ENCODE data around the gene TNNI3K.

Gene TNNI3K

GRCh38 chr1:74344387-74344786, 109.2 kb downstream of the TNNI3K start:
- Histone ChIP-seq H3K4me3 (ENCODE audit: low read length) (no peak overlapping the region), H3K4me1 (ENCODE audit: insufficient read depth, low read length) (no peaks in the 10 kb centered on the region), H3K27ac (ENCODE audit: low read depth, low read length) (no peak overlapping the region), H3K9me3 (ENCODE audit: insufficient read depth, low read depth, low read length) (no peaks in the 10 kb centered on the region), H3K36me3 (ENCODE audit: insufficient read depth, low read length) (no peaks in the 10 kb centered on the region), H3K9ac (ENCODE audit: low read depth, low read length) (no peak overlapping the region), H3K27me3 (ENCODE audit: insufficient read depth, low read length) (no peaks in the 10 kb centered on the region)
- WGBS, result 69% methylated on average over 1 of the region's 1 CpG

- Histone ChIP-seq H3K36me3 (ENCODE audit: insufficient read depth, low read length) (no peaks in the 10 kb centered on the region), H3K9ac (ENCODE audit: low read depth, low read length) (no peak overlapping the region), H3K9me3 (ENCODE audit: insufficient read depth, low read depth, low read length) (0 out of 2 replicates have a peak, but pooled peaks cover 3% of the 10 kb centered on the region), H3K4me1 (ENCODE audit: insufficient read depth, low read length) (no peaks in the 10 kb centered on the region), H3K4me3 (ENCODE audit: low read length) (no peak overlapping the region), H3K27ac (ENCODE audit: low read depth, low read length) (no peak overlapping the region), H3K27me3 (ENCODE audit: insufficient read depth, low read length) (no peaks in the 10 kb centered on the region)
- 83% methylated on average over 1 of the region's 1 CpG for WGBS
Observed at GRCh38 chr1:74356493-74356892, 121.3 kb downstream of the TNNI3K start.

GRCh38 chr1:74357150-74357549, 122.0 kb downstream of the TNNI3K start:
- Histone ChIP-seq H3K4me1 (ENCODE audit: insufficient read depth, low read length) (no peaks in the 10 kb centered on the region), H3K9ac (ENCODE audit: low read depth, low read length) (no peak overlapping the region), H3K36me3 (ENCODE audit: insufficient read depth, low read length) (no peaks in the 10 kb centered on the region), H3K27ac (ENCODE audit: low read depth, low read length) (no peak overlapping the region), H3K27me3 (ENCODE audit: insufficient read depth, low read length) (no peaks in the 10 kb centered on the region), H3K9me3 (ENCODE audit: insufficient read depth, low read depth, low read length) (0 out of 2 replicates have a peak, but pooled peaks cover 3% of the 10 kb centered on the region), H3K4me3 (ENCODE audit: low read length) (no peak overlapping the region)
- WGBS, result 94% methylated on average over 3 of the region's 3 CpGs

- Histone ChIP-seq H3K4me1 (ENCODE audit: insufficient read depth, low read length) (no peaks in the 10 kb centered on the region), H3K9ac (ENCODE audit: low read depth, low read length) (no peak overlapping the region), H3K36me3 (ENCODE audit: insufficient read depth, low read length) (no peaks in the 10 kb centered on the region), H3K27ac (ENCODE audit: low read depth, low read length) (no peak overlapping the region), H3K4me3 (ENCODE audit: low read length) (no peak overlapping the region), H3K9me3 (ENCODE audit: insufficient read depth, low read depth, low read length) (0 out of 2 replicates have a peak, but pooled peaks cover 3% of the 10 kb centered on the region), H3K27me3 (ENCODE audit: insufficient read depth, low read length) (no peaks in the 10 kb centered on the region)
- WGBS, result 96% methylated on average over 4 of the region's 4 CpGs
Observed at GRCh38 chr1:74357756-74358155, 122.6 kb downstream of the TNNI3K start.

- Histone ChIP-seq H3K36me3 (ENCODE audit: insufficient read depth, low read length) (no peaks in the 10 kb centered on the region), H3K27me3 (ENCODE audit: insufficient read depth, low read length) (no peaks in the 10 kb centered on the region), H3K27ac (ENCODE audit: low read depth, low read length) (no peak overlapping the region), H3K9ac (ENCODE audit: low read depth, low read length) (no peak overlapping the region), H3K4me3 (ENCODE audit: low read length) (no peak overlapping the region), H3K9me3 (ENCODE audit: insufficient read depth, low read depth, low read length) (no peaks in the 10 kb centered on the region), H3K4me1 (ENCODE audit: insufficient read depth, low read length) (no peaks in the 10 kb centered on the region)
- 100% methylated on average over 1 of the region's 1 CpG for WGBS
Observed at GRCh38 chr1:74362691-74363090, 127.5 kb downstream of the TNNI3K start.

- Histone ChIP-seq H3K36me3 (ENCODE audit: insufficient read depth, low read length) (no peaks in the 10 kb centered on the region), H3K9ac (ENCODE audit: low read depth, low read length) (no peak overlapping the region), H3K9me3 (ENCODE audit: insufficient read depth, low read depth, low read length) (no peaks in the 10 kb centered on the region), H3K4me1 (ENCODE audit: insufficient read depth, low read length) (no peaks in the 10 kb centered on the region; the same call in 1 of the 2 replicates), H3K4me3 (ENCODE audit: low read length) (no peak overlapping the region), H3K27me3 (ENCODE audit: insufficient read depth, low read length) (no peaks in the 10 kb centered on the region), H3K27ac (ENCODE audit: low read depth, low read length) (no peak overlapping the region)
- 86% methylated on average over 2 of the region's 2 CpGs for WGBS
Observed at GRCh38 chr1:74363220-74363619, 128.0 kb downstream of the TNNI3K start.

GRCh38 chr1:74367175-74367813, 132.1 kb downstream of the TNNI3K start:
- Histone ChIP-seq H3K36me3 (ENCODE audit: insufficient read depth, low read length) (no peaks in the 10 kb centered on the region), H3K27ac (ENCODE audit: low read depth, low read length) (no peak overlapping the region), H3K4me3 (ENCODE audit: low read length) (no peak overlapping the region), H3K9ac (ENCODE audit: low read depth, low read length) (no peak overlapping the region), H3K27me3 (ENCODE audit: insufficient read depth, low read length) (no peaks in the 10 kb centered on the region), H3K4me1 (ENCODE audit: insufficient read depth, low read length) (peaks cover 5% of the 10 kb centered on the region; the same call in 1 of the 2 replicates), H3K9me3 (ENCODE audit: insufficient read depth, low read depth, low read length) (no peaks in the 10 kb centered on the region)
- 100% methylated on average over 1 of the region's 1 CpG for WGBS

GRCh38 chr1:74368335-74368734, 133.1 kb downstream of the TNNI3K start:
- Histone ChIP-seq H3K9me3 (ENCODE audit: insufficient read depth, low read depth, low read length) (no peaks in the 10 kb centered on the region), H3K9ac (ENCODE audit: low read depth, low read length) (no peak overlapping the region), H3K27me3 (ENCODE audit: insufficient read depth, low read length) (no peaks in the 10 kb centered on the region), H3K4me1 (ENCODE audit: insufficient read depth, low read length) (peaks cover 5% of the 10 kb centered on the region; the same call in 1 of the 2 replicates), H3K27ac (ENCODE audit: low read depth, low read length) (no peak overlapping the region), H3K36me3 (ENCODE audit: insufficient read depth, low read length) (no peaks in the 10 kb centered on the region), H3K4me3 (ENCODE audit: low read length) (no peak overlapping the region)
- 91% methylated on average over 3 of the region's 3 CpGs for WGBS

GRCh38 chr1:74375376-74375775, 140.2 kb downstream of the TNNI3K start:
- no peak overlapping the region for H3K4me3 ChIP-seq (ENCODE audit: low read length)
- no peak overlapping the region for H3K9ac ChIP-seq (ENCODE audit: low read depth, low read length)
- no peaks in the 10 kb centered on the region for H3K4me1 ChIP-seq (ENCODE audit: insufficient read depth, low read length)
- H3K27ac ChIP-seq (ENCODE audit: low read depth, low read length), result no peak overlapping the region
- H3K36me3 ChIP-seq (ENCODE audit: insufficient read depth, low read length), result no peaks in the 10 kb centered on the region
- no peaks in the 10 kb centered on the region for H3K9me3 ChIP-seq (ENCODE audit: insufficient read depth, low read depth, low read length)
- no peaks in the 10 kb centered on the region for H3K27me3 ChIP-seq (ENCODE audit: insufficient read depth, low read length)

- 95% methylated on average over 9 of the region's 9 CpGs for WGBS
- no peak overlapping the region for H3K27ac ChIP-seq (ENCODE audit: low read depth, low read length)
- no peak overlapping the region for H3K4me3 ChIP-seq (ENCODE audit: low read length)
- H3K9me3 ChIP-seq (ENCODE audit: insufficient read depth, low read depth, low read length), result no peaks in the 10 kb centered on the region
- H3K27me3 ChIP-seq (ENCODE audit: insufficient read depth, low read length), result no peaks in the 10 kb centered on the region
- H3K4me1 ChIP-seq (ENCODE audit: insufficient read depth, low read length), result peaks cover 18% of the 10 kb centered on the region
- no peak overlapping the region for H3K9ac ChIP-seq (ENCODE audit: low read depth, low read length)
- H3K36me3 ChIP-seq (ENCODE audit: insufficient read depth, low read length), result no peaks in the 10 kb centered on the region
Observed at GRCh38 chr1:74380252-74380651, 145.1 kb downstream of the TNNI3K start.

- no peak overlapping the region for H3K4me3 ChIP-seq (ENCODE audit: low read length)
- H3K9me3 ChIP-seq (ENCODE audit: insufficient read depth, low read depth, low read length), result no peaks in the 10 kb centered on the region
- no peaks in the 10 kb centered on the region for H3K27me3 ChIP-seq (ENCODE audit: insufficient read depth, low read length)
- peaks cover 16% of the 10 kb centered on the region for H3K4me1 ChIP-seq (ENCODE audit: insufficient read depth, low read length)
- no peaks in the 10 kb centered on the region for H3K36me3 ChIP-seq (ENCODE audit: insufficient read depth, low read length)
- H3K27ac ChIP-seq (ENCODE audit: low read depth, low read length), result no peak overlapping the region
- WGBS, result 92% methylated on average over 2 of the region's 2 CpGs
- H3K9ac ChIP-seq (ENCODE audit: low read depth, low read length), result no peak overlapping the region
Observed at GRCh38 chr1:74388855-74389254, 153.7 kb downstream of the TNNI3K start.

- 65% methylated on average over 3 of the region's 3 CpGs for WGBS
- no peak overlapping the region for H3K9ac ChIP-seq (ENCODE audit: low read depth, low read length)
- no peaks in the 10 kb centered on the region for H3K9me3 ChIP-seq (ENCODE audit: insufficient read depth, low read depth, low read length)
- no peaks in the 10 kb centered on the region for H3K36me3 ChIP-seq (ENCODE audit: insufficient read depth, low read length)
- no peaks in the 10 kb centered on the region for H3K27me3 ChIP-seq (ENCODE audit: insufficient read depth, low read length)
- H3K4me1 ChIP-seq (ENCODE audit: insufficient read depth, low read length), result peaks cover 8% of the 10 kb centered on the region; the same call in 1 of the 2 replicates
- no peak overlapping the region for H3K4me3 ChIP-seq (ENCODE audit: low read length)
- H3K27ac ChIP-seq (ENCODE audit: low read depth, low read length), result no peak overlapping the region
Observed at GRCh38 chr1:74392186-74392585, 157.0 kb downstream of the TNNI3K start.

All from HUES64 (cell line).